Measurements from ENCODE around the gene RPS14.

The RPS14 gene

GRCh38 chr5:150449517-150450339 lies at the start of gene RPS14:
Gene RPS14, minus strand, starts transcription at chr5:150449739. Its CDS starts 2,006 bp downstream, at chr5:150447733.
- peak; percentile 54 to 95 (median 87) for DNase-seq

DNA sequence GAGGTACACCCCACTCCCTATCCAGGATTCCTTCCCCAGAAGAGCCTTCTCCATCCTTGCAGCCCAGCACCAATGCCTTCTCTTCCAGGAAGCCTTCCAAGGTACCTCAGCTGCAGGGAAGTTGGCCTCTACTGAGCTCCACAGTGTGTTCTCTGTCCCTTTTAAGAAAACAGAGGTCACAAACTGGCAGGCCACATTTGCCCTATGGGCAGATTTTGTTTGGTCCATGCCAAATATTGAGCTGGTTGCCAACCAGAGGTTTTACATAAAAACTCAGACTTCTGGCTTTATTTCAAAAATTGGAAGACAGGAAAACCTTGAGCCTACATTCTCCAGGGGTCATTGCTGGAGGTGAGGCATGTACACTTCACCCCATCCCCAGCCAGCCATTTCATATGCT lies 49.4 kb upstream of the RPS14 start:
- no peak for DNase-seq

- peak in 16 of 56 donors; percentile 33 to 56 (median 40) for DNase-seq
Measured at GRCh38 chr5:150498501-150498900, 49.0 kb upstream of the RPS14 start.

DNA sequence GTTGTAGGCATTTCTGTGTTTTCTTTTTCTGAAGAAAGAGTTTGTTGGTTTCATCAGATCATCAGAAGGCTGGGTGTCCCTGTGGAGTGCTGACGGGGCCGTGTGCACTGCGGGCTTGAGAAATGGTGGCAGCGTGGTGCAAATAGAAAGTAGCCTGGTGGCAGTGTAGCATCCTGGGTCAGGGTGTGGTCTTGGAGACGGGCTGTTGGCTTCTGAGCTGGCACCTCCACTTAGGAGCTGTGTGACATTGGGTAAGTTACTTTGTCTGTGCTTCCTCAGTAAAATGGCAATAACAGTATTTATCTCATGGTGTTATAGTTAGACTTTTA lies 48.4 kb upstream of the RPS14 start:
- no peak for DNase-seq

DNA sequence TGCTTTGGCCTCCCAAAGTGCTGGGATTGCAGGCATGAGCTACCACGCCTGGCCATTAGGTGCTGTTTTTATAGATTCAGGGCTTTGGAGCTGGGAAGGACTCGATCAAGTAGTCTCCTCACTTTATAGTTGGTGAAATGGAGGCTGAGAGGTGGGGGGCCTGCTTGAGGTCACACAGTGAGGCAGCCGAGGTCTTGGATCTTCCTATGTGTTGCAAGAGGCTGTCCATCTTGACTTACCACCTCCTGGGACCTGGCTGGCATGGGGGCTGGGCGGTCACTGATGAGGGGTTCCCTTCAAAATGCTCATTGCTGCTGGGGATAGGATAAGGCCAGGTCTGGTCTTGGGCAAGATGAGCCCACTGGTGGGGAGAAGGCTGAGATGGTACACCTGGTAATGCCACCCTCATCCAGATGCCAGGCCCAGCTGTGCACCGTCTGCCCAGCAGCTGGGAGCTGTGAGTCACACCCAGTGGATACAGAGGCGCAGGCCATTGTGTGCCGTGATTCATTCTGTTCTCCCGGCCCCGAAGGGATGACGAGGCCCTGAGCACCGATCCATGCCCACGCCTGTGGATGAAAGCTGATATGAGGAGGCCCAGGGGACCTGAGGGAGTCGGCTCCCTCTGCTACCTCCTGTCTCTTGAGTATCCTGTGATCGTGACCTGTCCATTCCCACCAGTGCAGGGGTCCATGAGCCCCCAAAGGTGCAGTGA lies 47.9 kb upstream of the RPS14 start:
- peak in 37 of 56 donors; percentile 32 to 83 (median 62) for DNase-seq

DNA sequence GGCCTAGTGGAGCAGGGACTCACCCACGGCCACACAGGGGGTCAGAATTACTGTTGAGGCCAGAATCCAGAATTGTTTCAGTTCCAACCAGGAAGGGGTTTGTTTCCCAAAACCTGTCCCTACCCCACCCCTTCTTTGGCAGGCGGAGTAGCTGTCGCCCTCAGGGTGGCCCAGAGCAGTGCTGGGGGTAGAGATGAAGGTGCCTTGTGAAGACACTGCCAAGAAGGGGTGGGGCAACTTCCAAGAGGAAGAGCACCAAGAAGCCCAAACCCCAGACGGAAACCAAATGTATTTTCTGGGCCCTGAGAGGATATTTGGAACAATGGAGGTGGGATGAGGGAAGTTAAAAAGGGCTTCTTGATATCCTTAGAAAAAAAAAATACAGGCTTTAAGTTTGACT lies 47.0 kb upstream of the RPS14 start:
- no peak for DNase-seq

GRCh38 chr5:150496098-150496497 lies 46.6 kb upstream of the RPS14 start:
- DNase-seq, result no peak

GRCh38 chr5:150492621-150493020 lies 43.1 kb upstream of the RPS14 start:
- DNase-seq, result peak in 1 of 56 donors; percentile 28

DNA sequence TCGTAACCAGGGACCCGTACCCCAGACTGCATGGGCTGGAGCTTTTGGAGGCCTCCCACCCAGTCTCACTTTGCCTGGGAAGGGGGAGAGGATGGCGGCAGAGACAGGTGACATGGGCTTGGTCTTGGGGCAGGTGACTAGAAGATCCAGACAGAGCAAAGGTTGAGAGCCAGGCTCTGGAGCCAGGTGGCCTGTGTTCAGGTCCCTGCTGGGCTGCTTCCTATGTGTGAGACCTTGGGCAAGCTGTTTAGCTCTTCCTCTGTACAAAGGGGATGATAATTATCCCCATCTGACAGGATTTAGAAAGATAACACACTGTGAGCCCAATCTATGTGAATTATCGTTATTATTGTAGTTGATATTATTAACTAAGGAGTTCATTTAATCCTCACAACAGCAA lies 42.3 kb upstream of the RPS14 start:
- DNase-seq, result no peak

DNA sequence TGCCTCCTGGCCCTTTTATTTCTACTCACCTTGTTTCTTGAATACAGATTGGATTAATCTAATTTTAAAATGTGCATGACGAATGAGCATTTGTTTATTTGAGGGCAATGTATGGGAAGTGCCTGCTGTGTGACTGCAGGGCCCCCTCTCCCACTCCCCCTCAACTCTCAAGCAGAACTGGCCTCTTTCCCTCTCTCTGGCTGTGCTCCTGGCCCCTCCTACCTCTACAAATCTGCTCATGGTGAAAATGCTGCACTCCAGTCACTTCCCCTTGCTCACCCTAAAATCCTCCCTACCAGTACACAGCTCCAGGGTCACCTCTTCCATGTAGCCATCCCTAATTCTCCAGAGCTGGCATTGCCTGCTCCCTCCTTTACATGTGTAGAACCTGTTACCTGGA lies 41.2 kb upstream of the RPS14 start:
- no peak for DNase-seq

DNA sequence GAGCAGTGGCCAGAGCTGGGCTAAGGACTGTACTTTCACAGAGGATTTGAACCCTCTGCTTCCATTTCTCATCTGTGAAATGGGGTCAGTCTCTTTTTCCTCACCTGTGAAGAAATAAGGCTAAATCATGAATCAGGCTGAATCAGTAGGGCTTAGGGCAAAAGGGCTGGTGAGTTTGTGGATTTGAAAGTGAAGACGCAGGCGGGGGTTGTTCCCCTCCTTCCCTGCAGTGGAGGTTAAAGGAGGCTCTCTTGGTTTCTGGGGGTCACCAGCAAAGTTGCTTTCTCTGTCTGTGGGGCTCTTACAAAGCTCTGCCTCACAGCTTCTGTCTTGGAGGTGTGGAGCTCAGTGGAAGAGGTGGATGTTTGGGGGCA lies 40.7 kb upstream of the RPS14 start:
- DNase-seq, result no peak

DNA sequence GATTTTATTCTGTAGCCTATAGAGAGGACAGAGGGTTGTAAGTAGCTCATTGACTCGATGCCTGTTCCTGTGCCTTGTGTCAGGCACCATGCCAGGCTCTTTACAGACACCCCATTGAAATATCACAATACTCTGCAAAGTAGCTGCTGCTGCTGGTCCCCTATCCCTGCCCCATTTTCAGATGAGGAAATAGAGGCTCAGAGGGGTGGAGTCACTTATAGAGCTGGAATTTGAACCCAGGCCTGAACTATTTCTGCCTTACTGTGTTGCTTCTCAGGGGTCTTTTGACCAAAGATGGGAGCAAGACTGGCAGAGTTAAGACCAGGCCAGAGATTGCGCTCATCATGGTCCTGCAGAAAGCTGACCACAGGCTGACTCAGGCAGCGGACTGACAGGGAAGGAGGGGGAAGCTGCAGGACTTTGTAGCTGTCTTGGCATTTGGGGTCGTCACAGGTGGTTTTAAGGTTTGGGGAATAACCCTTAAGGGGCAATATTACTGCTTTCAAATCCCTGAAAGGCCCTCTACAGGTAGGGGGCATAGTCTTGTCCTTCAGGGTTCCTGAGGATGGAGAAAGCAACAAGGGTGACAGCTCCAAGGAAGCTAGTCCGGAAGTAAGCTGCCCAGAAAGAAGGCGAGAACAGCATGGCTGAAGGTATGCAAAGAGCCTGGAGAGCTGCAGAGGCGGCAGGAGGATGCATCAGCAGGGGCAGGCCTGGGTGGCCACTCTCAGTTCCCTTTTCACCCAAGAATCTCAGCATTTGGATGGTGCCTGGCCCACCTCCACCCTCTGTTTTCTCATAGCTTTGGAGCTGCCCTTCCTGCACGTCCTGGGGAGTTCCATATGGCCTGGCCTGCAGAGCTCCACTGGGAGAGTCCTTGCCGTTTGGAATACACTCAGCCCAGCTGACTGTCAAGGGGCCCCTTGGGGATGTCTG lies 40.1 kb upstream of the RPS14 start:
- peak in 31 of 56 donors; percentile 23 to 83 (median 52) for DNase-seq

DNA sequence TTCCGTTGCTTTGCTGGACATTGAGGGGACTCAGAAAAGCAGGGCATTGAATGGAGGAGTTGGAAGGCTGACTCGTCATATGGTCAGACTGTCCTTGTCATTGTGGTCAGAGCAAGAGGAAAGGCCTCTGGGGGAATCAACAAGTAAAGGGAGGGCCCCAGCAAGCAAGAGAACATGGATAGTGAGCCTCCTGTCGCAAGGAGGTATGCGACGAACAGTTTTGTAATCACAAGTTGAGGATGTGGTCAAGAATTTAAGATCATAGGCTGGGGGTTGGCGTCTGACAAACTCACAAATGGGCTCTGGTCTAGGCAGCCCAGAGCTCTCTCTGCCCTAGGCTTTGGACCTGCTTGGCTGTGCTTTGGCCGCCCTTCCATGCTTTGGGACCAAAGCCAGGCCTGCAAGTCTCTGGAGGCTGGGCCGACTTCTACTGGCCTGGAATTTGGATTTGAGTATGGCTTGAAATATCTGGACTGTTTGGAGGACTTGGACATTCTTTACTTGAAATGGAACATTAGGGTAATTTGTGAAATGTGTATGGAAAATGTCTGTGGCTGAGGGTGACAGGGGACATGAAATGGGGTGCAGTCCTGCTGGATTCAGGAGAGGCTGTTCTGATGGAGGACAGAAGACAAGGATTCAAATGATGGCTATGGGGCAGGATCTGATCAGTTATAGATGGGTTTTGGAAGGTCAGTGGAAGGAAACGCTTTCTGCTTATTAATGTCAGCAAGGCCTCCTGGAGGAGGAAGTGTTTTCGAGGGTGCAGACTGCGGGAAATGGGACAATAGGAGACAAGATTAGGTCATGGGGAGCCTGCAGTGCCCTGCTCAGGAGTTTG lies 39.2 kb upstream of the RPS14 start:
- peak in 29 of 56 donors; percentile 19 to 71 (median 47) for DNase-seq

DNA sequence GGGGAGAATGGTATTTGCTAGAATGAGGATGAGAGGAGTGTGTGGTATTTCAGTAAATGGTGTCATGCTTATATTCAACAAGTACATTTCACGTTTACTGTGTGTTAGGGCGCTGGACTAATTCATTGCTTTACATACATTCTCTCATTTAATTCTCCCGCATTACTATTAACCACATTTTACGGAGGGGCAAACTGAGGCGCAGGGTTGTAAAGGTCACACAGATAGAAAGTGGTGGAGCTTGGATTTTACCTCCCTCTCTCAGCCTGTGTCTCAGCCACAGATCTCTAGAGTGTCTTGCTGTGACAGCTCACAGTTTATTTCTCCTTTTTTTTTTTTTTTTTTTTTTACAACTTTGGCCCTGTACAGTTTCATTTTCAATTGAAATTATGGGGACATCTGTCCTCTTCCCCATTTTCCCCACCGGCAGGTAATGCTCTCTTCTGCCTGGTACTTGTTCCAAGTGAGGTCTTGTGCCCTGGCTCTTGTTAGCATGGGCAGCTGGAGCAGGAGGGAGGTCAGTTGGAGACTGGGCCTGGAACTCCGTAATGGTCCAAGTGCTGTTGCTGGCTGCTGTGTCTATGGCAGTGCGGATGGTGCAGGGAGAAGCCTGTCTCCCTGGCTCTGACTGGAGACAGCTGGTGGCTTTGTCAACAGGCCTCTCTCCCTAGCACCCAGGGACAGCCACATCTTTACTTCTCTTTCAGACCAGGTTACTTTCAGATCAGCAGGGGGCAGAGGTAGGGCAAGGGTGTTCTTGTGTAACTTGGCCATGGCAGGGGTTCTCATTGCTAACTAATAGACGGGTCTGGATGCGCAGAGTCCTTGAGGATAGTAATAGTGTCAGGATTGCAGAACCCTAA lies 37.9 kb upstream of the RPS14 start:
- DNase-seq, result peak in 36 of 56 donors; percentile 31 to 88 (median 54)

DNA sequence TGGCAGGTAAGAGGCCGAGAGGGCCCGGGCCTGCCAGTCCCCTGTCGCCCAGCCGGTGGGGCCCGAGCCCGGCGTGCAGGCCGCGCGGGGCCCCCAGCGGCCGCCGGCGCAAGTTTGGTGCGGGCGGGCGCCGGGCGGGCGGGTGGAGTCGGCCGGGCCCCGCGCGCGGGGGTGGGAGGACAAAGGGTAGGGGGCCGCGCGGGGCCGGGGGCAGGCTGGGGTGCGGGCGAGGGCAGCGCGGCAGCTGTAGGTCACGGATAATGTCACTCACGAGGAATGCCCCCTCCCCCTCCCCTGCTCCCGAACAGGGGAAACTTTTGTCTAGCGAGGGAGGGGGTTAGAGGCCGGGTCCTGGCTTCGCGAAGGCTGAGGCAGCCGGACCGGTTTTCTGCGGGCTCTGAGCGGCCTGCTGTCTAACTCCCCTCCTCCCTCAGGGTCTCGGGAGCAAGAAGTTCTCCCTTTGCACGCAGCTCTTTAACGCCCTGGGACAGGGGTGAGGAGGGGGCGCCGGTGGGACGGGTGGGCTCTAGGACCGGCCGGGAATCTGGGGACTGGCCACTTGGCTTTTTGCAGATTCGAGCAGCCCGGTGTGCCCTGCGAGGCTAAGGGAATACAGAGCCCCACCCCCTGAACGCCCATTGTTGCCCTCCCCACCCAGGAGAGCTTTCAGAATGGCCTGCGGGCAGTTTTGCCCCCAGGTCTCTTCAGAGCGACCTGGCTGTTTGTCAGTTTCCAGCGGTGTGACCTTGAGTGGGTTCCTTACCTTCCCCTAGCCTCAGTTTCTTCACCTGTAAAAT lies 37.1 kb upstream of the RPS14 start:
- DNase-seq, result peak in 30 of 56 donors; percentile 28 to 75 (median 58)

DNA sequence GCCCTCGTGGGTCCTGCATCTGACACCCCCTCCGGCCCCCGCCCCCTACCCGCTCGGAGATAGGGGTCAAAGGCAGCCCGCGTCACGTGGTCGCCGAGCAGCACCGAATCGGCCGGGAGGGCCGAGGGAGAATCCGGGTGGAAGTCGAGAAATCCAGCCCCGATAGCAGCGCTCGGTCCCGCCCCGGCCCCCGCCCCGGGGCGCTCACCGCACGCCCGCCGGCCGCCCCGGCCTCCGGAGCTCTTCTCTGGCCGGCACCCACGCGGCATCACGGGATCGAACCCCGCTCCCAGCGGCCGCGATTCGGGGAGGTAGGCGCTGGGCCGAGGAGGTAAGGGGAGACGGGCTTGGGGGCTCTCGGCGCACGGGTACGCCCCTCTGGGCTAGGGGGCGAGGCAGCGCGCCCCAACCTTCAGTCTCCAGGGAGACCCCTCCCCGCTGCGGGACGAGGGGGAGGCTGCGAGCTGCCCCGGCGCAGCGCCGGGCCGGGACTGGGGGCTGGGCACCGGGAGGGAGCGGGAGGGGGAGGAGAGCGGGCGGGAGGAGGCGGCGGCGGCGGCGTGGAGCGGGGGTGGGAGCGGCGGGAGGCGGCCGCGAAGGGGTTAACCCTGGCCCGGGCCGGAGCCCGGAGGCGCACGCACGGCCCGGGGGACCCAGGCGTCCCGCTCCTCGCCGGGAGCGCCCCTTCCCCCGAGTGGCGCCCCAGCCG lies 36.3 kb upstream of the RPS14 start:
- peak in 36 of 56 donors; percentile 30 to 80 (median 57) for DNase-seq

- no peak for DNase-seq
Measured at GRCh38 chr5:150484964-150485692, 35.6 kb upstream of the RPS14 start.
